Trophoblast cell (in vitro differentiated cells and primary cell): ENCODE measurements around the gene C12orf76.

Experiments
- DNase-seq, 2 donors: peaks; one replicate each; pipeline ENCODE4 v3.0.0-alpha.2; 2016
- H2AFZ ChIP-seq: 2 replicates; pipeline ENCODE4 v1.6.1; 2013; ENCODE audit warnings: low read length, moderate library complexity, mild to moderate bottlenecking; ENCODE audit not compliant: insufficient read depth, poor library complexity
- H2AK5ac ChIP-seq: 2 replicates; pipeline ENCODE4 v1.6.1; 2013; ENCODE audit warnings: mild to moderate bottlenecking, low read length
- H2BK120ac ChIP-seq: 2 replicates; pipeline ENCODE4 v1.6.1; 2013; ENCODE audit warnings: low read length, mild to moderate bottlenecking, moderate library complexity; ENCODE audit not compliant: insufficient read depth, poor library complexity
- H2BK12ac ChIP-seq: 2 replicates; pipeline ENCODE4 v1.6.1; 2013; ENCODE audit warnings: mild to moderate bottlenecking, low read length, moderate library complexity
- H2BK5ac ChIP-seq: 2 replicates; pipeline ENCODE4 v1.6.1; 2013; ENCODE audit warnings: low read length, low read depth, moderate library complexity, mild to moderate bottlenecking; ENCODE audit not compliant: poor library complexity
- H3K14ac ChIP-seq: 2 replicates; pipeline ENCODE4 v1.6.1; 2013; ENCODE audit warnings: mild to moderate bottlenecking, low read length
- H3K18ac ChIP-seq: 2 replicates; pipeline ENCODE4 v1.6.1; 2013; ENCODE audit warnings: mild to moderate bottlenecking, low read length
- H3K23ac ChIP-seq: 2 replicates; pipeline ENCODE4 v1.6.1; 2013; ENCODE audit warnings: low read length
- H3K27ac ChIP-seq: 2 replicates; pipeline ENCODE4 v1.5.1; 2013; ENCODE audit warnings: low read depth, mild to moderate bottlenecking, inconsistent platforms, low read length, moderate library complexity
- H3K27me3 ChIP-seq: 2 replicates; pipeline ENCODE4 v1.6.1; 2013; ENCODE audit warnings: inconsistent platforms, mild to moderate bottlenecking, low read length, moderate library complexity; ENCODE audit not compliant: insufficient read depth
- H3K36me3 ChIP-seq, 2 experiments: 1 replicate in 1 of 2; 2 replicates in 1 of 2; pipeline ENCODE4 v1.6.1; 2013; ENCODE audit warnings: low read length in 2 of 2, mild to moderate bottlenecking in 2 of 2, moderate library complexity in 1 of 2; ENCODE audit not compliant: insufficient read depth in 2 of 2, control insufficient read depth in 1 of 2
- H3K4ac ChIP-seq: 2 replicates; pipeline ENCODE4 v1.6.1; 2013; ENCODE audit warnings: low read depth, mild to moderate bottlenecking, low read length, moderate library complexity
- H3K4me1 ChIP-seq, 2 experiments: 1 replicate in 1 of 2; 2 replicates in 1 of 2; pipeline ENCODE4 v1.6.1; 2013; ENCODE audit warnings: low read length in 2 of 2, mild to moderate bottlenecking in 2 of 2, moderate library complexity in 1 of 2; ENCODE audit not compliant: insufficient read depth in 2 of 2, control insufficient read depth in 1 of 2
- H3K4me2 ChIP-seq: 2 replicates; pipeline ENCODE4 v1.6.1; 2013; ENCODE audit warnings: inconsistent platforms, mild to moderate bottlenecking, low read length, moderate library complexity
- H3K4me3 ChIP-seq: 2 replicates; pipeline ENCODE4 v1.5.1; 2013; ENCODE audit warnings: mild to moderate bottlenecking, low read depth, low read length, inconsistent platforms
- H3K79me1 ChIP-seq: one replicate; pipeline ENCODE4 v1.6.1; 2013; ENCODE audit warnings: low read length
- H3K79me2 ChIP-seq: 2 replicates; pipeline ENCODE4 v1.6.1; 2013; ENCODE audit warnings: low read length, mild to moderate bottlenecking; ENCODE audit not compliant: control insufficient read depth, insufficient read depth, poor library complexity
- H3K9ac ChIP-seq: 2 replicates; pipeline ENCODE4 v1.6.1; 2013; ENCODE audit warnings: mild to moderate bottlenecking, low read length
- H3K9me3 ChIP-seq: 2 replicates; pipeline ENCODE4 v1.6.1; 2013; ENCODE audit warnings: low read depth, mild to moderate bottlenecking, control low read depth, inconsistent platforms, low read length; ENCODE audit not compliant: insufficient read depth
- H4K12ac ChIP-seq: 2 replicates; pipeline ENCODE4 v1.6.1; 2013; ENCODE audit warnings: low read depth, mild to moderate bottlenecking, low read length, moderate library complexity
- H4K8ac ChIP-seq: 2 replicates; pipeline ENCODE4 v1.6.1; 2013; ENCODE audit warnings: low read depth, mild to moderate bottlenecking, low read length, moderate library complexity
- H4K91ac ChIP-seq: one replicate; pipeline ENCODE4 v1.6.1; 2013; ENCODE audit warnings: low read depth, mild to moderate bottlenecking, low read length, moderate library complexity
- WGBS: extraction: QIAGEN DNeasy Blood & Tissue Kit; methylation state at CpG from one replicate; pipeline ENCODE4 v1.1.7; 2013; ENCODE audit warnings: missing lambda C conversion rate; ENCODE audit not compliant: insufficient read length, insufficient coverage; ENCODE audit errors: extremely low coverage; 5-methylcytosine and 5-hydroxymethylcytosine counted together

Gene C12orf76

DNA sequence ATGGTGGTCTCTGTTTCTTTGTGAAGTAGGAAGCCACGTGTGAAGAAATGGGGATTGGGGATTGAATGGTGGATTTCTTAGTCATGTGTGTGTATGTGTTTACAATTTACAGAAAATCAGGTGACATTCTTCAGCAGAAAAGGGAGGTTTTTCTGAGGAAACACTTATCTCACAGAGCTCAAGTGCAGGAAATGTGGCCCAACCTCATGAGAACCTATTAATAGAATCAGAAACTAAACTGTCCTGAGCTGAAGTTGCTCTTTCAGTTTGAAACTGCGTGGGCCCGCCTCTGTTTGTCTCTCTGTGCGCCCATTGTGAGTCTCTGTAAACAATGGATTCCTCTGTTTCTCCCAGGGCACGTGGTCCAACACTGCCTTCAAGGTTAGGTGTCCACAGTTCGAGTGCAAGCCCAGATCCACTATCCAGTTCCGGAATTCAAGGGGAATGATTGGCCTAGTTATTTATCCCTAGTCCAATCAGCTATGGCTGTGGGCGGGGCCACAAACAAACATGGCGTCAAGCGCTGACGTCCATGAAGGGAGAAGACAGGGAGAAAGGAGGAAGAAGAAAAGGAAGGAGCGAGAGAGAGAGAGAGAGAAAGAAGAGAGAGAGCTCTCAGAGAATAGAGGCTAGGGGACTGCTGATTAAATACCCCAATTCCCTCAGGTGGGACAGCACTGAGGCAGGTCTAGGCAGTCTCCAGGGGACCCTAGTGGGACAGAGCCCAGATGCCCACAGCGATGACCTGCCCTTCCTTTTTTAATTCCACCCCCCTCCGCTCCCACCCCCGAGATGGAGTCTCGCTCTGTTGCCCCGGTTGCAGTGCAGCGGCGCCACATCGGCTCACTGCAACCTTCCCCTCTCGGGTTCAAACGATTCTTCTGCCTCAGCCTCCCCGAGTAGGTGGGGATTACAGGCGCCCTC lies 31.4 kb upstream of the C12orf76 start:
- Histone ChIP-seq H3K79me2 (no peaks in the 10 kb centered on the region), H4K8ac (no peak overlapping the region), H4K91ac (no peak overlapping the region), H3K79me1 (no peaks in the 10 kb centered on the region), H3K27me3 (no peaks in the 10 kb centered on the region), H2BK12ac (no peak overlapping the region), H2BK120ac (no peak overlapping the region), H3K14ac (no peak overlapping the region), H3K23ac (no peak overlapping the region), H3K18ac (no peak overlapping the region), H2AFZ (no peak overlapping the region), H2AK5ac (no peak overlapping the region), H3K4me3 (no peak overlapping the region), H2BK5ac (no peak overlapping the region), H4K12ac (no peak overlapping the region), H3K36me3 (no peaks in the 10 kb centered on the region), H3K4ac (no peak overlapping the region), H3K9me3 (no peaks in the 10 kb centered on the region), H3K4me1 (no peaks in the 10 kb centered on the region), H3K27ac (no peak overlapping the region), H3K9ac (no peak overlapping the region), H3K4me2 (no peak overlapping the region)
- peak; percentile 8 to 42 for DNase-seq
- no CpG with 5 or more reads among the region's 24 CpGs for WGBS

DNA sequence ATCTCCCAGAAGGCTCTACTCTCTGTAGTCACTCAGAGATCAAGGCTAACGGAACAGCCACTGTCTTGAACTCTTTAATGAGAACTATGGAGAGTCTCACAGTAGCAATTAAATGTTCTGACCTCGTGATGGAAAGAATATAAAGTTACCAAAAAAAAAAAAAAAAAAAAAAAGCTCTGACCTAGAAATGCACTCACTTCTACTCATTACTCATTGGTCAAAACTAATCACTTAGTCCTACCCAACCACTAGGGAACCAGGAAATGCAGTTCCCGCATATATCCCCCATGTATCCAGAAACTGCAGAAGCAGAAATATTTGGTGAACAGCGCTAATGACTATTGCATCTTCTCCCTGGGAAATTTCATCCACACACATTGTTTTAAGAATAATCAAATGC lies 29.5 kb upstream of the C12orf76 start:
- H4K91ac ChIP-seq, result no peak overlapping the region
- H3K18ac ChIP-seq, result no peak overlapping the region
- H3K23ac ChIP-seq, result no peak overlapping the region
- no peaks in the 10 kb centered on the region for H3K9me3 ChIP-seq
- H2AK5ac ChIP-seq, result no peak overlapping the region
- no peak for DNase-seq
- H4K12ac ChIP-seq, result no peak overlapping the region
- H3K14ac ChIP-seq, result no peak overlapping the region
- no peaks in the 10 kb centered on the region for H3K36me3 ChIP-seq
- no peak overlapping the region for H3K4me2 ChIP-seq
- no peak overlapping the region for H3K9ac ChIP-seq
- H2BK12ac ChIP-seq, result no peak overlapping the region
- no peak overlapping the region for H2AFZ ChIP-seq
- H3K4me3 ChIP-seq, result no peak overlapping the region
- no peaks in the 10 kb centered on the region for H3K4me1 ChIP-seq
- H3K27me3 ChIP-seq, result no peaks in the 10 kb centered on the region
- H4K8ac ChIP-seq, result no peak overlapping the region
- WGBS, result no CpG with 5 or more reads among the region's 4 CpGs
- no peak overlapping the region for H3K27ac ChIP-seq
- H2BK120ac ChIP-seq, result no peak overlapping the region
- no peak overlapping the region for H2BK5ac ChIP-seq
- H3K4ac ChIP-seq, result no peak overlapping the region
- no peaks in the 10 kb centered on the region for H3K79me2 ChIP-seq
- H3K79me1 ChIP-seq, result no peaks in the 10 kb centered on the region

- Histone ChIP-seq H4K8ac (no peak overlapping the region), H3K4me1 (no peaks in the 10 kb centered on the region), H3K4me3 (no peak overlapping the region), H2BK120ac (no peak overlapping the region), H3K4ac (no peak overlapping the region), H2AFZ (no peak overlapping the region), H3K9me3 (no peaks in the 10 kb centered on the region), H3K18ac (no peak overlapping the region), H4K91ac (no peak overlapping the region), H2BK12ac (no peak overlapping the region), H3K79me2 (no peaks in the 10 kb centered on the region), H2AK5ac (no peak overlapping the region), H3K79me1 (no peaks in the 10 kb centered on the region), H3K27ac (no peak overlapping the region), H3K36me3 (no peaks in the 10 kb centered on the region), H2BK5ac (no peak overlapping the region), H3K9ac (no peak overlapping the region), H3K27me3 (no peaks in the 10 kb centered on the region), H3K4me2 (no peak overlapping the region), H4K12ac (no peak overlapping the region), H3K23ac (no peak overlapping the region), H3K14ac (no peak overlapping the region)
- no peak for DNase-seq
- no CpG with 5 or more reads among the region's 1 CpG for WGBS
Observed at GRCh38 chr12:110075880-110076279, 27.6 kb upstream of the C12orf76 start.

DNA sequence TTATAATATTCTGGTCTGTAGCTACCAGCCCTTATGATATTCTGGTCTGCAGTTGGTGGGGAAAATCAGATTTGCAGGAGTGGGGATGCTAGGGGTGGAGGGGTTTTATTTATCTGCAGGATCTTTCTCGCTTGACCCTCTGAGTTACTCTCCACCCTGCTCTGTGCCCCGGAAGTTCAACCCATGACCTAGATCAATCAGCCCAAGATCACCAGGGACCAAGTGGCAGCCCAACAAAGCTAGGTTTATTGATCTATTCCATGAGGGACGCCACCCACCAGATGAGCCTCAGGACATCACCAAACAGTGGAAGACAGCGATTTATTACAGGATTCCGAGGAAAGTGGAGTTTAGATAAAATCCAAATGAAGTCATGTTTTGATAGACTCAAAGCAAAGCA lies 25.8 kb upstream of the C12orf76 start:
- Histone ChIP-seq H2BK5ac (no peak overlapping the region), H3K18ac (no peak overlapping the region), H4K91ac (no peak overlapping the region), H4K12ac (no peak overlapping the region), H2AFZ (no peak overlapping the region), H3K9ac (no peak overlapping the region), H3K14ac (no peak overlapping the region), H3K4me1 (no peaks in the 10 kb centered on the region), H3K79me1 (no peaks in the 10 kb centered on the region), H3K23ac (no peak overlapping the region), H2BK120ac (no peak overlapping the region), H3K27ac (no peak overlapping the region), H3K36me3 (no peaks in the 10 kb centered on the region), H3K27me3 (no peaks in the 10 kb centered on the region), H3K4me2 (no peak overlapping the region), H2AK5ac (no peak overlapping the region), H3K9me3 (no peaks in the 10 kb centered on the region), H2BK12ac (no peak overlapping the region), H3K79me2 (no peaks in the 10 kb centered on the region), H3K4me3 (no peak overlapping the region), H3K4ac (no peak overlapping the region), H4K8ac (no peak overlapping the region)
- WGBS, result no CpG with 5 or more reads among the region's 5 CpGs
- no peak for DNase-seq
